Muscle of back (tissue), 11 donors: Measurements from ENCODE around the gene SLC1A1. TPM values are rescaled to one million over a fixed set of nuclear protein-coding genes. Genes with fewer than 3 reads are reported as not detected.
A peak's percentile ranks its signal among the peaks of the same experiment; 100 is the strongest.
"Not testable (repeated sequence)": the region's sequence is repeated elsewhere in the genome, so short reads cannot be mapped to it uniquely, and the experiment has no call there.

Experiments used
- DNase-seq, 3 donors: peaks; one replicate each; pipeline versions ENCODE4 v3.0.0 to v3.0.0-alpha.2; 2013
- polyA plus RNA-seq, 10 donors: library from polyadenylated mRNA; unstranded; fragments of 120-200 nt; gene quantifications; one replicate each; pipeline ENCODE4 v1.2.1, GENCODE V29; 2013; ENCODE audit not compliant: insufficient read length in 10 of 10

The SLC1A1 gene
- polyA plus RNA-seq, 10 donors: 0.29 to 1.1 (median 0.78) TPM

DNA sequence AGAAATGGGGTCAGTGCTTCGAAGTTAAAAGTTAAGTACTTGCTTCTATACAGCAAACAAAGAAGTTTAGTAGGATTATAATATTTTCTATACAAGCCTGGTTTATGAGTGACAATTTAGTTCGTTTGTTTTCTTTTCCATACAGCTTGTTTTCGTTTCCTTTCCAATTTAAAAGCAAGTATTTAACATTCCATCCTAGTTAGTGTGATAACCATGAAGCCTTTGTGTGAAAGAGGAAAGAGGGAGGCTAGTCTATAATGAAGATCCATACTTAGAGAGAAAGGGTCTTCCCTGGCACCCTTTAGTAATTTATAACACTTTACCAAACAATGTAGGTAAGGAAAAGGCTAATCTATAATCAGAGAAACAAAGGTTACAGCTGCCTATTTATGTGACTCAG lies 51.0 kb downstream of the SLC1A1 start:
- DNase-seq: no peak

DNA sequence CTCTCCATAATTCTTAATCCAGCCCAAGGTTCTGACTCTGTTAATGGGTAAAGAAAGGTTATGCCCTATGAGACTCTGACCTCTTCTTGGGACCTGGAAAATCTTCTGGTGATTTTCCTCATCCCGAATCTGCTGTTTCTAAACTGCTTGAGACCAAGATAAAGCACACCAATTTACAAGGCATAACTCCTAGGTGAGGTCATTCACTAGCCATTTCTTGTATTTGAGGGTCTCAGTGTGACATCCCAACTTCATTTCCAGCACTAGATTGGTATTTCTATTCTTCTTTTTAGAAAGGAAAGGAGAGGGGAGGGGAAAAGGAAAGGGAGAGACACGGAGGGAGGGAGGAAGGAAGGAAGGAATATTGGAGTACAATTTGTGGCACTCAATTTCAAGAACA lies 51.6 kb downstream of the SLC1A1 start:
- no peak for DNase-seq

DNA sequence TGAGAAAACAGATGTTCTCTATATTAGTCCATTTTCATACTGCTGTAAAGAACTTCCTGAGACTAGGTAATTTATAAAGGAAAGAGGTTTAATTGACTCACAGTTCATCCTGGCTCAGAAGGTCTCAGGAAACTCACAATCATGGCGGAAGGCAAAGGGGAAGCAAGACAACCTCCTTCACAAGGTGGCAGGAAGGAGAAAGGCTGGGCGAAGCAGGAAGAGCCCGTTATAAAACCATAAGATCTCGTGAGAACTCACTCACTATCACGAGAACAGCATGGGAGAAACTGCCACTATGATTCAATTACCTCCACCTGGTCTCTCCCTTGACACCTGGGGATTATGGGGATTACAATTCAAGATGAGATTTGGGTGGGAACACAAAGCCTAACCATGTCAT lies 54.4 kb downstream of the SLC1A1 start:
- not testable (repeated sequence) for DNase-seq

DNA sequence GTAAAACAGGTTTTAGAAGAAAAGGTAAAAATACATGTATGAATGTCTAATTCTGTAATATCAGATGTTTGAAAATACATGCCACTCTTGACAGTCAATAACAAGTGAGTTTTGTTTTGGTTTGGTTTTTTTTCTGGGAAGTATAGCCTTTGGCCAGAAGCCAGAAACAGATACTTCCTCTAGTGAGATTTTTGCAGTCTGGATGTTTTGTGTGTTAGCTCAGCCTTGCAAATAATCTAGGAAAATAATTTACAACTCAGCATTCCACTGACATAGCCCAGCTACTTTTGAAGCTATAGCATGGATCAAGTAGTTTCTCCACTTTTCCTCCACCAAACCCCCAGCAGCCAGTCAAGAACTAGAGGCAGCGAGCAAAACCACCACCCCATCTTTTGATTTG lies 56.7 kb downstream of the SLC1A1 start:
- DNase-seq: peak in 2 of 3 donors; percentile 22 to 46

DNA sequence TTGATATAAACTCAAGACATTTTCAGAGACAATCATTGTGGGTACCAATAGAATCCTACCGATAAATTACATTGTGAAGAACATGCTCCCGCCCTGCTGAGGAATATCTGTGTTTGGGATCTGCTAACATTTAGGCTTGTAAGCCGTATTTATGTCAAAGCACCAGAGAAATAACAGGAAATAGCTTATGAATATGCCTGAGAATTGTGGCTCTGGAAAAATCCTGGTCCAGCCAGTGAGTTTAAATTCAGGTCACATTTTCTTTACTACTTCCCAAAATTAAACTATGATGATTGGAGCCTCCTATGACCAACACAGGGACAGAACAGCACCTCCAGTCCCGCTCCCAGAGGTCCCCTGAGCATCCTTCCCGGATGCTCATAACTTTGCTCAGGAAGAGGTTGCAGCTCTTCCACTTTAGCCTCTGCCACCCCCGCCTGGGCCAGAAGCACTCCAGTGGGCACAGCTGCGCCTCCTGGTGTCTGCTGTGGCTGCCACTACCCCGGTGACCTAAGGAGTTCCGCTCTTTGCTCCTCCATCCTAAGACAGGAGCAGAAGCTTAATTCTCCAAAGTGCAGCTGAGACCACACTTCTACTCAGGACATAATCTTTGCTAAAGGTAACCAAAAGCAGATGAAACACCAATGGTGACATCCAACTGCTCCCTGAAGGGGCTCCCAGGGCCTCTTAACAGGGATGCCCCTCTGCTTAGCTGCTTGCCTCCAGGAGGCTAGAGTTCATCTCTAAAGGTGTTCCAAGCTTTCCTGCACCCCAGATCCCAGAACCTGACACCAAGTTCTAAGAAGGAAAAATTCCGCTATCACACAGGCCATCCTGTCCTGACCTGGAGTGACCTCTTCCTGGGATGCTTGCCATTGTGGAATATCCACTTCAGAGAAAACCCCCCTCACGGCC lies 58.8 kb downstream of the SLC1A1 start:
- DNase-seq: peak in 2 of 3 donors; percentile 32 to 63

DNA sequence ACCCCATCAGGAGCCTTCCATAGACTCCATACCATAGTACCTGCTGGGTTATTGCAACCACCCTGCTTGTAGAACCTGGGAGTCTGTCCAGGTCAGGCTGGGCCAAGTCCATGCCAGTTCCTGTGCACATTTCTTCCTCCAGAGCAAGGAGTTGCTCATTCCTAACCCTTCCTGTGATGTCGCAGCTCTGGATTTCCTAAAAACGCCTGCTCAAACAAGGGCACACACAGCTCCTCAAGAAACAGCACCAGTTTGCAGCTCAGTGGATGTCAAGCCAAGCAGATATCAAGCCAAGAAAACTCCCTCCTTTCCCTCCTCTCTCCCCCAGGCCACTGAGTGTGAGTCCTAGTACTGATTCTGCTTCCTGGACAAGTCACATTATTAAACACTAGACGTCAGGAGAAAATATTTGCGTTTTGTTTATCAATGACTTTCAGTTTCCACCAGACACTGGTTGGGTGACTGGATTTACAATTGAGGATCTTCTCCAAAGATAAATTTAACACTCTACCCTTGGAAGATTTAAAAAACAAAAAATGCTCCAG lies 59.6 kb downstream of the SLC1A1 start:
- DNase-seq: no peak

DNA sequence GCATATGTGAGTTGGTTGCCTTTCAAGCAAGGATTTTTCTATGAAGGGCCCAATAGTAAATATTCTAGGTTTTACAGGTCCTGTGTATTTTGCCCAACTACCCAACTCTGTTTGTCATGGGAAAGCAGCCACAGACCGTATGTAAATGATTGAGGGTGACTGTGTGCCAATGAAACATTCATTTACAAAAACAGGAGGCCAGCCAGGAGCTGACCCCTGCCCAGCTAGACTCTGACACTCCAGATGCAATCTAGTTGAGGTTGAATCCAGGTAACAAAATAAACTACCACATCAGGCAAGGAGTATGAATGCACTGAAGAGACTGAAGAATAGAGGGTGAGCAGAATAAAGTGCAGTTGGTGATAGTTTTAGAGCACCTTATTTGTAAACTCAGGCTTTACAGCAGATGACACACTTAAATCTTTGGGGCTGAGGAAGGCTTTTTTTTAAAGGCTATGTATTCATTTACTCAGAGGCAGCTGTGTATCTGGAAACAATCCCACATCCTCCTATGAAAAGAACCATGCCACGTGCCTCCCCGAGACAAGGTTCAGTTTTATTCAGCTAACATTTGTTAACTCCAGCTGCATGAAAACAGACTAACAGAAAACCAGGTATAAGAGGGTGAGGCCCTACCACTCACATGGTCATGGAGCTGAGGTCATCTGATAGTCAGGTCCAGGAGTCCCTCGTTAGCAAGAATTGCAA lies 60.7 kb downstream of the SLC1A1 start:
- DNase-seq: peak in 1 of 3 donors; percentile 61

DNA sequence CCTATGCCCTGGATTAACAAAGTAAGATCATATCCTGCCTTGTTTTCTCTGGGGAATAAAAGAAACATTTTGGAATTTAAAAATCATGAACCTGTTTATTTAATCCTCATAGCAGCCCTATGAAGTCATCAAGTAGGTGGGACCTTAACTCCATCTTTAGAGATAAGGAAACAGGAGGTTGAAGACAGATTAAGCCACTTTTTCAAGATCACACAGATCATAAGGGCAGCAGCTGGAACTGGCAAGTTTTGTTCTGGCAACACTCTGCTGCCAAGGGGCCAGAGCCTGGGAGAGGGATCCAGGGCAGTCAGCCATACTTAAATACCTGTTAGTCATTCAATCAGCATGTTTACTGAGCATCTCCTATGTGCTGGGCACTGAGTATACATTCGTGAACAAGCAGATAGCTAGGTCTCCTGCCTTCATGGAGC lies 63.7 kb downstream of the SLC1A1 start:
- DNase-seq: no peak

DNA sequence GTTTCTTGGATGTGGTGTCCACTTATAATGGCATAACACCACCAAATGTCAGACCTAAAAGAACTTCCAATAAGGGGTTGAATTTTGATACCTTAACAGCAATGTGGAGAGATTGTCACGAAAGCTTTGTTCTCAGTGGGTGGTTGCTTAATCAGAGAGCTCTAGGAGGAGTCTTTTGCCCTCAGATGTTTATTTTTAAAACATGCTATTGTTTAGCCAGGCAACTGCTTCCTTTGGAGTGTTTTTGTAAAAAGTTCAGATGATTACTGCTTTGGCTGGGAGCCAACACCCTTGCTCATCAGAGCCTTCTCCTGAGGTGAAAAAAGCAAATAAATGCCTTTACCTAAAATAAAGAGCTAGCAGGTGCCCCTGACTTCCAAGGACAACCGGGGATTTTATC lies 65.0 kb downstream of the SLC1A1 start:
- DNase-seq: no peak

DNA sequence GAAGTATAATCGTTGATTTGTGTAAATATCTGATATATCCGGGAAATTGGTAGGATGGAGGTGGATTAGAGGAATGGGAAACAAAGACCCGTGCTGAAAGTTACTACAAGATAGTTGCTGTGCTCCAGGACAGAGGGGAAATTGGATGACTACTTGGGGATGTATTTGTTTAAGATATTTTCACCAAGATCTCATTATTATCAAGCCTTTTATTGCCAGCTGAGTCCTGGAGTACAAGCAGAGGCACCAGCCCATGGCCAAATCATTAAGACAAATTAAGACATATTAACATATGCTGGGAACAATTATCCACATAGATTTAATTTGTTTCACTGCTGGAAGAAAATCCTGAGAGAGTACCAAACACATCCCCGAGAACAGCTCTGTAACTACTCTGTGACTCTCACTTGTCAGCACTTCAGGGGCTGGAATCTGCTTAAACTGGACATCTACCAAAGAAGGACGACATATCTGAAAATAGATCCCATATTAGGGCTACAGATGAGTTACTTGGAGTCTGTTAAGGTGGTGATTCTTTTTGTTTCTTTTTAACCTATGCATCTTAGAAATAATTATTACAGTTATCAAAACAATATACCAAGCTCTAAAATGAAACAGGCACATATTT lies 68.2 kb downstream of the SLC1A1 start:
- DNase-seq: no peak

DNA sequence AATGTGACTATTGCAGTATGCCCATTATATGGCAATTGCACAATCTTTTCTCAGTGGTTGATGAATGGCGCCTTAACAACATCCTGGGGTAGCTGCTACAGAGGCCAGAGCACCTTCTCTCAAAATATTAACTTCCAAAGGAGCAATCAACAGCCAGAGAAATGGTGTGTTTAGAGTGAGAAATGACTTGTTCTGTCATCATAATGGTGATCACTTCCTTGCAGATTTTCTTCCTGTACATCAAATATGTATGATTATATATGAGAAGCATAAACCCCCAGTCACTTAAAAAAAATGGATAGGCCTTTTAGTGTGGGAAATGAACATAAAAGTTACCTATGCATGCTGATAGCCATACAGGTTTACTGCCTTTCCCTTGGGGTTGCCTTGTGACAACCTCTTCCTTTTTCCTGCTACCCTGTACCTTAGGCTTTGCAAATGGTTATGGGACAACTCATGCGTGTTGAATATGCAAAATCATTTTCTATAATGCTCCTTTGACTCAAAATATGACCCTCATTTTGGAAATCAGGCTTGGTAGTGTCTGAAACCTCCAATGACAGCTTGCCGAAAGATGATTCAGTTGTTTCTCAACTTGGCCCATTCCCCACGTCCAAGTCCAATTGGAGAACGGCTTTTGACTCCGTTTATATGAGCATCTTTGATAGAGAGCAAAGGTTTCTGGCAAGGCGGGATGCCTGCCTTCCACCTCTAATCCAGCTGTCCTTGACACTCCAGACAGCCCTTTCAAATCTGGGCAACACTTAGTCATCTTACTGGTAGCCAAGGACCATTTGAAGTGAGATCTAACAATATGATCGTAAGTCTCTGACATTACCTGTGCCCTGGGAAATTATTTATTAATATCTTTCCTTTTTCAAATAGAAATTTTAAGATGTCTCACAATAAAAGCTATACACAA lies 69.3 kb downstream of the SLC1A1 start:
- DNase-seq: no peak

DNA sequence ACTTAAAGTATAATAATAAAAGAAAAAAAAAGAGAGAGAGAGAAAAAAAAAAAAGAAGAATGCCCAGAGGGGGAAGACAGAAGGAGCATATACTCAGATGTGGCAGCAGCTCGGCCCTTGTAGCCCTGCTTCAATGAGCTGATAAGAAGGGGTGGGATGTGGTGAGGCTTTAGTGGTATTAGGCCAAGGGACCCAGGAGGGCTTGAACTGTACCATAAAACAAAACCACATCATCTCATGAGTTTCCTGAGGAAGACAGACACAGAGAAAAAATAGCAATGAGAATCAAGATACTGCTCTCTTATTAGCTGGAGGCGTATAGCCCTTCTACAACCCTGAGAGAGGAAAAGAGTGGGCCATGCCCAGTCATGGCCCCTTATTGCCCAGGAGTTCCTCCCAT lies 72.8 kb downstream of the SLC1A1 start:
- DNase-seq: no peak

DNA sequence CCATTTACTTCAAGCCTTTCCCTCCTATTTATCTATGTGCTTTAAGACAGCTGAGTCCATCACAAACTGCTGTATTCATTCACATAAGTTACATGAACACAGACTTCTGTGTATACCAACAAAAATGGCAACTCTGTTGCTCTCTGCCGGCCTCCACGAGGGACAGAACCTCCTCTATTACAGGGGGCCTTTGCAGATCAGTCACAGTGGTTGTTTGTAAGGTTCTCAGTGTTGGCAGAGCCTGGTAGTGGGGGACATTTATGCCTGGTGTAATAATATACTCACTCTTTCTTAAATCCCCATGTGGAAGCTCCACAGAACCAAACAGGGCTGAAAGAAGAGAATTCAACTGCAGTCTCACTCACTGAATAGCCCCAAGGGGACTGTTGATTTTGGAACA lies 76.5 kb downstream of the SLC1A1 start:
- no peak for DNase-seq

DNA sequence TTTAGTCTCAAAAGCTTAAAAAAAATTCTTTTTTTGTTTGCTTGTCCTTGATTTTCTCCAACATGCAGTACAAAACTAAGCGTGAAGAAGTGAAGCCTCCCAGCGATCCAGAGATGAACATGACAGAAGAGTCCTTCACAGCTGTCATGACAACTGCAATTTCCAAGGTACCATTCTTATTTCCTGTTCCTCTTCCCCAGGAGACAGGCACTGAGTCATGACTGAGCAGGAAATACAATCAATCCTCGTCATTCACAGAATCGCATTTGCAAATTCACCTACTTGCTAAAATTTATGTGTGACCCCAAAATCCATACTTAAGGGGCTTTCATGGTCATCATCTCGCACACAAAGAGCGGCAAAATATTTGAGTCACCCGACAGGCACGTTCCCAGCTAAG lies 77.3 kb downstream of the SLC1A1 start:
- DNase-seq: no peak

DNA sequence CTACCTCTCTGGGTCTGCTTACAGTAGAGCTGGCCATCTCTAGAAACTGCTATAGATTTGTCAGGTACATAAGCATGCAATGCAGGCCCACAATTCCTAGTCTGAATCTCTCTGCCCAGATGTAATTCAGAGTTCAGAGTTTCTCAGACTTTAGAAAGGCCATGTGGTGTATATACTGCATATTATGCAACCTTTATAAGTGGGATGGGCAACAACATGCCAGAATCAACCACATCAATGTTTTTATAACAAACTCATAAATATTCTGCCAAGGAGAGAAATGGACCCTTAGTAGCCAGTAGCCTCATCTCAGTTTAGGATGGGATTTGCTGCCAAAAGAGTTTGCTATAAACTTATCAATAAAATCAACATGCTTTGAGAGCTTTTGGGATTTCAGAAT lies 78.8 kb downstream of the SLC1A1 start:
- no peak for DNase-seq

DNA sequence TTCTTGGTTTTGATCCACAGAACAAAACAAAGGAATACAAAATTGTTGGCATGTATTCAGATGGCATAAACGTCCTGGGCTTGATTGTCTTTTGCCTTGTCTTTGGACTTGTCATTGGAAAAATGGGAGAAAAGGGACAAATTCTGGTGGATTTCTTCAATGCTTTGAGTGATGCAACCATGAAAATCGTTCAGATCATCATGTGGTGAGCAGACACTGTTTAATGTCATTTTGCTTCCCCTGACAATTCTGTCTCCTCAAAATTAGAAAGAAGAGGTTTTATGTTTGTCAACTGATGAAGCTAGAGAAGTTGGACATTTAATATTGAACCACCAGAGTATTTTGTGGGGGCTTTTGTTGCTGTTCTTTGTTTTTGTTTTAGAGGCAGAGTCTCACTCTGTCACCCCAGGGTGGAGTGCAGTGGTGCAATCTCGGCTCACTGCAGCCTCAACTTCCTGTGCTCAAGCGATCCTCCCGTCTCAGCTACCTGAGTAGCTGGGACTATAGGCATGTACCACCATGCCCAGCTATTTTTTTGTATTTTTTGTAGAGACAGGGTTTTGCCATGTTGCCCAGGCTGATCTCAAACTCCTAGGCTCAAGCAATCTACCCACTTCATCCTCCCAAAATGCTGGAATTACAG lies 82.0 kb downstream of the SLC1A1 start:
- DNase-seq: no peak

DNA sequence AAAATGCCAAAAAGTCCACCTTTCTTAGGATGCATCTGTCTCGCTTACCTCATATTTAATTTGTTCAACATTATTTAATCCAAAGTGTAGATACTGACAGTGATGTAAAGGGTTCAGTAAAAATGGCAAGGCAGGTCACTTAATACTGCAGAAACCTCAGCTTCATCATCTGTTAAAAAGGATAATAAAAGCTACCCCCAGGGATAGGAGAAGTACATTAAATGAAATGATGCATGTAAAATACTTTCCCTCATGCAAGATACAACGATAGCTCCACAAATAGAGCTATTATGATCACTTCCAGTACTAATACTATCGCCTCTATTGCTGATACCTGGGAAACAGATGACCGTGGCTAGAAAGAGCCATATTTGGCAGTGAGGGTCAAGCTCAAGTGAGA lies 82.9 kb downstream of the SLC1A1 start:
- DNase-seq: no peak

DNA sequence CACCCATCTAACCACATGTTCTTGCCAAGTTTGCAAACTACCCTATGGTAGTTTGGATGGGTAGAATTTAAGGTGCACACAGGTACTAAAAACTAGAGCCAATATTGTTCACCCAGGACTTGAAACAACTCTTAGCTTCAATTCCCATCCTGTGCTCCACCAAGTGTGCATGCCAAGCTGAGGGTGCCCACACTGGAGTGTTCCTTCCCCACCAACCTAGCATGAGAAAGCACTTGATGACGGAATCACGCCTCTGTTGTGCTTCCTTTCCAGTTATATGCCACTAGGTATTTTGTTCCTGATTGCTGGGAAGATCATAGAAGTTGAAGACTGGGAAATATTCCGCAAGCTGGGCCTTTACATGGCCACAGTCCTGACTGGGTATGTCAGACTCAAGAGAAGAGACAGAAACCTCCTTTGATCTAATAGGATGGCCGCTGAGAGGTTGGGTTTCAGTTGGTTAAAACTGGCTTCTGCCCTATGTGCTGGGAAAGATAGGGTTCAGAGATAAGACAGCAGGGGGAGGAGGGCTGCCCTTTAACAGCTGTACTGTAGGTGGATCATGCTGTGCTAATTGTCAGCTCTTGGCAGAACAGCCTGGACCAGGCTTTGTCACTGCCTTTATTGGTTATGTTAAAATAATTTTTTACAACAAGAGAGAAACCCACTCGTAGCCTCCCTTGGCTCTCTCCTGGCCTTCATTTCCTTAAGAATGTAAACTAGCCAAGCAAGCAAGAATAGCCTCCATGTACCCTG lies 83.5 kb downstream of the SLC1A1 start:
- DNase-seq: no peak

DNA sequence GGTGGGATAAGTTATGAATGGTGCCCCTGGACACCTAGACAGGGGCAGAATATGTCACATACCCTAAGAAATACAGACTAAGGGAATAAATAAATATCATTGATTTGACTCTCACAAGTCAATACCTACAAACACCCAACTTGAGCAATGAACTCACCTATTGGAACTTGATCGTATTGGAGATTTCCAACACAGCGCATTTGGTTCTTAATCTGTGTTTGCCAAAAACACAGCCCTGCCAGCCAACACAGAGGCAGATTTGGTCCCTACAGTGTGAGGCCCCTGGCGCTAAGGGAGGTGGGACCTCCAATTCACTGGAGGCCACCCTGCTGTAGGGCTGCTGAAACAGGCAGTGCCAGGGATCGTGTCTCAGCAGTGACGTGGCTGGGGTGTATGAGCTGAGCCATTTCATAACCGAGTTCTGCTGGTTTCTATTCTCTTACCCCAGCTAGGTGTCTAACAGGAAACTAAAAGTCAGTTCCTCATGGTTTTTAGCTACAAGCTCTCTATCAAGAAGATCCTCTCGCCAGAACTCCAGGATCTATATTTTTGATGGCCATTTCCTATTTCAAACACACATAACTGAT lies 84.5 kb downstream of the SLC1A1 start:
- no peak for DNase-seq

DNA sequence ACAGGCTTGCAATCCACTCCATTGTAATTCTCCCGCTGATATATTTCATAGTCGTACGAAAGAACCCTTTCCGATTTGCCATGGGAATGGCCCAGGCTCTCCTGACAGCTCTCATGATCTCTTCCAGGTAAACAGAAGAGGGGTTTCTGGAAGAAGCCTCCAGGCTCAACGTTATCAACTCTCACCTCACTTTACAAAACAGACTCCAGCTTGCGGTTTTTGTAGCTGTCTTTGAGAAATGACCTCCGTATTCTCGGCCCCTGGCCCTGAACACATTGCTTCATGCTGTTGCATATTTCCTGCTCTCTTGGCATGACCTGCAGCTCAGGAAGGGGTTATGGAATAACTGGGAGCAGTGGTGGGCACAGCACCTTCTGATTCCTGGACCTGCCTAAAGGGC lies 85.7 kb downstream of the SLC1A1 start:
- no peak for DNase-seq
